Measurements from ENCODE around the gene AXIN1. TPM values are rescaled to one million over a fixed set of nuclear protein-coding genes. Genes with fewer than 3 reads are reported as not detected.

AXIN1 gene
- polyA plus RNA-seq (2013, experiment 1 of 4): 30.4 TPM
- 30.3 TPM for polyA plus RNA-seq (2013, experiment 2 of 4)
- 24.6 TPM for polyA plus RNA-seq (2013, experiment 3 of 4)
- polyA plus RNA-seq (2013, experiment 4 of 4): 27.8 TPM

DNA sequence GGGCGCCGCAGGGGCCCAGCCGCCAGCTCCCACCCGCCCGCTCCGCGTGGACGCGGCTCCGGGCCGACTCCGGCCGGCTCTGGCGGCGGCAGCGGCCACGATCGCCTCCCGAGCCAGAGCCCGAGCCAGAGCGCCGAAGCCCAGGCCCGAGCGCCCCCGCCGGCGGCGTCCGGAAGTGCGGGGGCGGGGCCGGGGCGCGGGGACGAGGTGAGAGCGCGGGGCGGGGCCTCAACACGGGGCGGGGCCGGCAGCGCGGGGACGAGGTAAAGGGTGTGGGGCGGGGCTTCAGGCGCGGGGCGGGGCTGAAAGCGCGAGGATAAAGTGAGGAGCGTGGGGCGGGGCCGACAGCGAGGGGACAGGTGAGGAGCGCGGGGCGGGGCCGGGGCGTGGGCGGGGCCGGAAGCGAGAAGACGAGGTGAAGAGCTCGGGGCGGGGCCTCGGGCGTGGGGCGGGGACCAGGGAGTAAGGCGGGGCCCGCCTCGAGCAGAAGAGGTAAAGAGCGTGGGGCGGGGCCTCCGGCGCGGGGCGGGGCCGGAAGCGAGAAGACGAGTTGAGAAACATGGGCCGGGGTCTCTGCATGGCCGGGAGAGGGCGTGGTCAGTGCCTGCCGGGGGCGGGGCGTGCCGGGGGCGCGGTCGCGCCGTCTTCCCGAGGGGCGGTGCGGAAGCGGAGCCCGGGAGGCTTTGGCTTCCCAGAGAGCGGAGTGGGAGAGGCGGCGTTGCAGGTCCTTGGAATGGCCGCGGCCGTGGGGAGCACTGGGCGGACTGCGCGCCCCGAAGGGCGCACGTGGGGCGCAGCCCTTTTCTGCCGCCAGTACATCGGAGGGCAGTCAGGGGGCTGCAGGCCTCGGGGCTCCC, at the start of gene AXIN1:
AXIN1 (minus strand) TSS at position 177 of the 857 bp plus-strand sequence. CDS start 5,698 bp downstream, outside the sequence.
- Histone ChIP-seq H3K9me3 (ENCODE audit: control insufficient read depth, low read length) (no peaks in the 10 kb centered on the region), H3K27ac (ENCODE audit: insufficient read depth, low read depth, low read length, poor library complexity, severe bottlenecking) (no peak within 1 kb of the TSS), H3K27me3 (ENCODE audit: control insufficient read depth, insufficient read depth, low read length, poor library complexity, severe bottlenecking) (no peaks in the 10 kb centered on the region), H3K4me1 (ENCODE audit: control insufficient read depth, insufficient read depth, low read length) (no peaks in the 10 kb centered on the region), H3K36me3 (ENCODE audit: control insufficient read depth, insufficient read depth, low read length) (no peaks in the 10 kb centered on the region), H3K4me3 (ENCODE audit: insufficient read depth, low read depth, low read length) (peak within 1 kb of the TSS; percentile 70)
- WGBS, 2 experiments: 1% methylated on average over 113 of the region's 113 CpGs

DNA sequence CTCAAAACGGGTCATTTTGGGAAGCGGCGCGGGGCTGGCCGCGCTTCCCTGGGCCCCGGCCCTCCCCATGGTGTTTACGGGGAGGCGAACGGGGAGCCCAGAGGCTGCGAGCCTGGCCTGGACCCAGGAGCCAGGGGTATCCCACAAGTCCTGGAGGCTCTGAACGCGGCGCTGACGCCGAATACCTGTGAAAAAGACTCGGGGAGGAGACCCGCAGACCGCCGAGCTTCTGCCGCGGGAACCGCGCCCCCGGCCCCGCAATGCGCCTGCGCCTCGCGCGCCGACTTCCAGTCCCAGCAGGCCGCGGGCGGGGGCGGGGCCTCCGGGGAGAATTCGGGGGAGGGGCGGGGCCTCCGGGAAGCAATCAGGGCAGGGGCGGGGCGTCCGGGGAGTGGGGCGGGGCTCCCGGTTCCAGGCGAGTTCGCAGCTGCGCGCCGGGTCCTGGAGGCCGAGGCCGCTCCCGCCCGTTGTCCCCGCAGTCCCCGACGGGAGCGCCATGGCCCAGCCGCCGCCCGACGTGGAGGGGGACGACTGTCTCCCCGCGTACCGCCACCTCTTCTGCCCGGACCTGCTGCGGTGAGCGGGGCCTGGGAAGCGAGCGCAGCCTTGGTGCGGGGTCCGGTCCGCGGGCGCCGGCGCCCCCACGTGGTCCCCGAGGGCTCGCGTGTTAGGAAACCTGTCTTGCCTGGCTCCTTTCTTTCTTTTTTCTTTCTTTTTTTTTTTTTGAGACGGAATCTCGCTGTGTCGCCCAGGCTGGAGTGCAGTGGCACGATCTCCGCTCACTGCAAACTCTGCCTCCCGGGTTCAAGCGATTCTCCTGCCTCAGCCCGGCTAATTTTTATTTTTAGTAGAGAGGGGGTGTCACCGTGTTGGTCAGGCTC, 49.2 kb upstream of the AXIN1 start, which contains the start of gene DECR2:
DECR2 (plus strand) TSS at position 418 of the 881 bp plus-strand sequence; CDS start at position 497, 79 bp downstream.
- Histone ChIP-seq H3K4me1 (ENCODE audit: control insufficient read depth, insufficient read depth, low read length) (peaks cover under 1% of the 10 kb centered on the region), H3K27ac (ENCODE audit: insufficient read depth, low read depth, low read length, poor library complexity, severe bottlenecking) (peak within 1 kb of the TSS; percentile 80), H3K9me3 (ENCODE audit: control insufficient read depth, low read length) (no peaks in the 10 kb centered on the region), H3K4me3 (ENCODE audit: insufficient read depth, low read depth, low read length) (peak within 1 kb of the TSS; percentile 63), H3K27me3 (ENCODE audit: control insufficient read depth, insufficient read depth, low read length, poor library complexity, severe bottlenecking) (no peaks in the 10 kb centered on the region), H3K36me3 (ENCODE audit: control insufficient read depth, insufficient read depth, low read length) (peaks cover 5% of the 10 kb centered on the region)
- 2% methylated on average over 91 of the region's 91 CpGs for WGBS, 2 experiments

GRCh38 chr16:400061-400591, 47.6 kb upstream of the AXIN1 start:
- Histone ChIP-seq H3K27me3 (ENCODE audit: control insufficient read depth, insufficient read depth, low read length, poor library complexity, severe bottlenecking) (no peaks in the 10 kb centered on the region), H3K9me3 (ENCODE audit: control insufficient read depth, low read length) (no peaks in the 10 kb centered on the region), H3K4me1 (ENCODE audit: control insufficient read depth, insufficient read depth, low read length) (peaks cover 8% of the 10 kb centered on the region), H3K27ac (ENCODE audit: insufficient read depth, low read depth, low read length, poor library complexity, severe bottlenecking) (no peak overlapping the region), H3K36me3 (ENCODE audit: control insufficient read depth, insufficient read depth, low read length) (peaks cover 5% of the 10 kb centered on the region), H3K4me3 (ENCODE audit: insufficient read depth, low read depth, low read length) (no peak overlapping the region)
- 79 to 80% methylated on average over 9 to 10 of the region's 10 CpGs for WGBS, 2 experiments

GRCh38 chr16:399340-400019, 47.0 kb upstream of the AXIN1 start:
- Histone ChIP-seq H3K9me3 (ENCODE audit: control insufficient read depth, low read length) (no peaks in the 10 kb centered on the region), H3K27me3 (ENCODE audit: control insufficient read depth, insufficient read depth, low read length, poor library complexity, severe bottlenecking) (no peaks in the 10 kb centered on the region), H3K4me3 (ENCODE audit: insufficient read depth, low read depth, low read length) (no peak overlapping the region), H3K36me3 (ENCODE audit: control insufficient read depth, insufficient read depth, low read length) (peaks cover 5% of the 10 kb centered on the region), H3K4me1 (ENCODE audit: control insufficient read depth, insufficient read depth, low read length) (peaks cover 8% of the 10 kb centered on the region), H3K27ac (ENCODE audit: insufficient read depth, low read depth, low read length, poor library complexity, severe bottlenecking) (no peak overlapping the region)
- WGBS, 2 experiments: 91 to 92% methylated on average over 22 of the region's 22 CpGs

DNA sequence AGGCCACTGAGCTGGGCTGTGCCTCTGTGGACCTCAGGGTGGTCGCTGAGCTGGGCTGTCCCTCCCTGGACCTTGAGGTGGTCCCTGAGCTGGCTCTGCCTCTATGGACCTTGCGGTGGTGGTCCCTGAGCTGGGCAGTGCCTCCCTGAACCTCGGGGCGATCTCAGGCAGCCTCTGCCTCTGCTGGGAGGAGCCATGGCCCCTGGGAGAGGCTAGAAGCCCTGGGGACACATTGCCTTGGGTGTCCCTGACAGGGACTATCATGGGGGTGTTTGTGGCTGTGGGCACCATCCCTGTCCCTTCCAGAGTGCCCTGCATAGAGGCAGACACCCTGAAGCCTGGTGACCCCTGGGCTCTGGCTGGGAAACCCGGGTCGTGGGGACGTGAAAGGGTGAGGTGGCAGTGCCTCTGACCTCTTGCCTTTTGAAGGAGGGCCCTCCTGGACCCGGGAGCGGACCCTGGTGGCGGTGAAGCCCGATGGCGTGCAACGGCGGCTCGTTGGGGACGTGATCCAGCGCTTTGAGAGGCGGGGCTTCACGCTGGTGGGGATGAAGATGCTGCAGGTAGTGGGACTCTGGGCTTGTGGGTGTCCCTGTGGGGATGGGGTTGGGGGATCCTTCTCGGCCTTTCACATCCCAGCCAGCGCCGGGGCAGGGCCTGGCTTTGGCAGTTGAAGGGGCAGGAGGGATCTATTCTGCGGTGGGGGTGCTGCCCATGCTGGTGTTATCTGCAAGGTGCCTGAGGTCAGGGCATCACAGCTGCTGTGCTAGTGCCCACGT, 46.2 kb upstream of the AXIN1 start:
- peak overlapping the region; percentile 23 for H3K4me3 ChIP-seq (ENCODE audit: insufficient read depth, low read depth, low read length)
- peaks cover 8% of the 10 kb centered on the region for H3K4me1 ChIP-seq (ENCODE audit: control insufficient read depth, insufficient read depth, low read length)
- H3K27me3 ChIP-seq (ENCODE audit: control insufficient read depth, insufficient read depth, low read length, poor library complexity, severe bottlenecking): no peaks in the 10 kb centered on the region
- no peaks in the 10 kb centered on the region for H3K9me3 ChIP-seq (ENCODE audit: control insufficient read depth, low read length)
- no peak overlapping the region for H3K27ac ChIP-seq (ENCODE audit: insufficient read depth, low read depth, low read length, poor library complexity, severe bottlenecking)
- H3K36me3 ChIP-seq (ENCODE audit: control insufficient read depth, insufficient read depth, low read length): peaks cover 5% of the 10 kb centered on the region
- 90 to 92% methylated on average over 24 of the region's 24 CpGs for WGBS, 2 experiments

GRCh38 chr16:397736-398332, 45.3 kb upstream of the AXIN1 start:
- Histone ChIP-seq H3K4me3 (ENCODE audit: insufficient read depth, low read depth, low read length) (peak overlapping the region; percentile 23), H3K27ac (ENCODE audit: insufficient read depth, low read depth, low read length, poor library complexity, severe bottlenecking) (peak overlapping the region; percentile 69), H3K4me1 (ENCODE audit: control insufficient read depth, insufficient read depth, low read length) (peaks cover 8% of the 10 kb centered on the region), H3K36me3 (ENCODE audit: control insufficient read depth, insufficient read depth, low read length) (peaks cover 5% of the 10 kb centered on the region), H3K27me3 (ENCODE audit: control insufficient read depth, insufficient read depth, low read length, poor library complexity, severe bottlenecking) (no peaks in the 10 kb centered on the region), H3K9me3 (ENCODE audit: control insufficient read depth, low read length) (no peaks in the 10 kb centered on the region)
- 32 to 35% methylated on average over 29 of the region's 29 CpGs for WGBS, 2 experiments

DNA sequence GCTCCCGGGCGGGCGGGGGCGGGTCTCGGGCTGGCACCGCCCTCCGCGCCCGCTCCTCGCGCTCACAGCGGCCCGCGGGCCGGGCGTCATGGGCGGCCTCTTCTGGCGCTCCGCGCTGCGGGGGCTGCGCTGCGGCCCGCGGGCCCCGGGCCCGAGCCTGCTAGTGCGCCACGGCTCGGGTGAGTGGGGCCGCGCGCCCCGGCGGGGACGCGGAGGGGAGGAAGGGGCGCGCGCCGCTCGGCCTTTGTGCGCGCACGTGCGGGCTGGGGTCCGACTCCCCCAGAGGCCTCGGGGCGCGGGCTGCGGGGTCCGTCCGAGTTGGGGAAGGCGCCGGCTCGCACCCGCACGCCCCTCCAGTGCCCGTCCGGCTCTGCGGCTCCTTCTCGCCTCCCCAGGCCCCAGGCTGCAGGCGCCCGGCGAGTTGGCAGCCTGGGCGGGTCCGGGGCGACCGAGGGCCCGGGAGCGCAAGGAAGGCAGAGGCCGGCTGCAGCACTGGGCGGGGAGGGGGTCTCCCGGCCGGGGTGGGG, 44.7 kb upstream of the AXIN1 start, which contains the start of gene NME4:
NME4 (plus strand) TSS at position 65 of the 527 bp plus-strand sequence; CDS start at position 89, 24 bp downstream.
- 1% methylated on average over 69 to 71 of the region's 75 CpGs for WGBS, 2 experiments
- no peaks in the 10 kb centered on the region for H3K27me3 ChIP-seq (ENCODE audit: control insufficient read depth, insufficient read depth, low read length, poor library complexity, severe bottlenecking)
- H3K9me3 ChIP-seq (ENCODE audit: control insufficient read depth, low read length): no peaks in the 10 kb centered on the region
- peak within 1 kb of the TSS; percentile 77 for H3K27ac ChIP-seq (ENCODE audit: insufficient read depth, low read depth, low read length, poor library complexity, severe bottlenecking)
- peaks cover 8% of the 10 kb centered on the region for H3K4me1 ChIP-seq (ENCODE audit: control insufficient read depth, insufficient read depth, low read length)
- H3K36me3 ChIP-seq (ENCODE audit: control insufficient read depth, insufficient read depth, low read length): peaks cover 5% of the 10 kb centered on the region
- H3K4me3 ChIP-seq (ENCODE audit: insufficient read depth, low read depth, low read length): peak within 1 kb of the TSS; percentile 69

GRCh38 chr16:396605-397004, 44.1 kb upstream of the AXIN1 start:
- H3K4me3 ChIP-seq (ENCODE audit: insufficient read depth, low read depth, low read length): peak overlapping the region; percentile 31
- peak overlapping the region; percentile 3 for H3K27ac ChIP-seq (ENCODE audit: insufficient read depth, low read depth, low read length, poor library complexity, severe bottlenecking)
- WGBS, 2 experiments: 6 to 9% methylated on average over 22 of the region's 22 CpGs

More at GRCh38 chr16:396605-397004, 44.1 kb upstream of the AXIN1 start:
- Histone ChIP-seq H3K4me1 (ENCODE audit: control insufficient read depth, insufficient read depth, low read length) (peaks cover 8% of the 10 kb centered on the region), H3K27me3 (ENCODE audit: control insufficient read depth, insufficient read depth, low read length, poor library complexity, severe bottlenecking) (no peaks in the 10 kb centered on the region), H3K36me3 (ENCODE audit: control insufficient read depth, insufficient read depth, low read length) (peaks cover 5% of the 10 kb centered on the region), H3K9me3 (ENCODE audit: control insufficient read depth, low read length) (no peaks in the 10 kb centered on the region)
